K562 (cell line): Measurements from ENCODE around the gene FAM193A. TPM values are rescaled to one million over a fixed set of nuclear protein-coding genes. Genes with fewer than 3 reads are reported as not detected.

ENCODE experiments used
- ATAC-seq: fragments of 200-7000 bp; cut with Tn5 transposase; 3 replicates; pipeline ENCODE4 v1.9.1; 2020; ENCODE audit warnings: moderate library complexity
- BruUV-seq: library from RNA; stranded (reverse); fragments of 400-500 nt; replicated peaks from 2 replicates; lab custom pipeline; 2021; lab: Mats Ljungman, UMichigan
- CTCF ChIA-PET: fragments of 300-600 bp; formaldehyde crosslinking; extraction: SDS; loops from one replicate; lab custom pipeline; 2021; ENCODE audit warnings: low intra/inter-chr PET ratio; lab: Yijun Ruan, JAX
- POLR2A ChIA-PET: fragments of 300-600, 350-650 bp; sonication (Branson Sonifier 250); formaldehyde crosslinking; extraction: SDS; loops from one replicate; lab custom pipeline; 2021; ENCODE audit warnings: antibody characterized with exemption, inconsistent platforms; lab: Yijun Ruan, JAX
- DNase-seq, 4 experiments: peaks; one replicate each; pipeline versions ENCODE4 v3.0.0 to v3.0.0-alpha.2; 2011 to 2018; ENCODE audit warnings: low spot score in 3 of 4, mixed read lengths in 3 of 4; ENCODE audit errors: extremely low read depth in 1 of 4
- FAIRE-seq: peaks from 2 replicates; lab custom pipeline; 2011; peaks lifted over from hg19 to GRCh38; lab: Jason Lieb, UNC
- H2AFZ ChIP-seq: 2 replicates; pipeline ENCODE4 v1.6.0; 2011; ENCODE audit warnings: low read depth, low read length, control low read depth, inconsistent platforms
- H3K27ac ChIP-seq: fragments of 200-600 bp; 3 replicates; pipeline ENCODE4 v1.8.0; 2011; ENCODE audit warnings: low read depth, mild to moderate bottlenecking, control low read depth, inconsistent platforms, low read length, moderate library complexity, mixed read lengths; ENCODE audit errors: extremely low read depth
- H3K27me3 ChIP-seq, 2 experiments: fragments of 300-600 bp in 1 of 2; 2 replicates in 1 of 2; 3 replicates in 1 of 2; pipeline versions ENCODE4 v1.6.0 to v1.8.0; 2011; ENCODE audit warnings: inconsistent platforms in 2 of 2, low read length in 2 of 2, mild to moderate bottlenecking in 1 of 2, mixed read lengths in 1 of 2, moderate library complexity in 1 of 2; ENCODE audit not compliant: control insufficient read depth in 2 of 2, insufficient read depth in 2 of 2
- H3K36me3 ChIP-seq: fragments of 300-600 bp; 3 replicates; pipeline ENCODE4 v1.8.0; 2011; ENCODE audit warnings: mild to moderate bottlenecking, low read length, inconsistent platforms; ENCODE audit not compliant: control insufficient read depth, insufficient read depth
- H3K4me1 ChIP-seq, 2 experiments: fragments of 200-600 bp in 1 of 2; replicated peaks in 1 of 2; 2 replicates in 1 of 2; 3 replicates in 1 of 2; pipeline versions ENCODE4 v1.5.1 to v1.8.0; 2011; ENCODE audit warnings: inconsistent platforms in 2 of 2, low read length in 2 of 2, mild to moderate bottlenecking in 1 of 2, mixed read lengths in 1 of 2, moderate library complexity in 1 of 2; ENCODE audit not compliant: control insufficient read depth in 2 of 2, insufficient read depth in 2 of 2
- H3K4me2 ChIP-seq: 2 replicates; pipeline ENCODE4 v1.6.1; 2011; ENCODE audit warnings: low read length, control low read depth, inconsistent platforms, mixed read lengths; ENCODE audit not compliant: insufficient read depth
- H3K4me3 ChIP-seq: fragments of 200-600 bp; sonication (generic), shearing (Covaris generic); 2 replicates; pipeline ENCODE4 v1.5.1; 2016; ENCODE audit warnings: control low read depth, inconsistent platforms
- H3K79me2 ChIP-seq: fragments of 200-600 bp; 3 replicates; pipeline ENCODE4 v1.8.0; 2011; ENCODE audit warnings: low read length, inconsistent platforms; ENCODE audit not compliant: control insufficient read depth, insufficient read depth
- H3K9ac ChIP-seq, 2 experiments: 2 replicates each; pipeline versions ENCODE4 v1.6.0 to v1.6.1; 2011; ENCODE audit warnings: low read depth in 2 of 2, low read length in 2 of 2, control low read depth in 1 of 2, inconsistent platforms in 1 of 2, mild to moderate bottlenecking in 1 of 2, mixed read lengths in 1 of 2; ENCODE audit not compliant: insufficient read depth in 1 of 2
- H3K9me1 ChIP-seq: one replicate; pipeline ENCODE4 v1.6.0; 2011; ENCODE audit warnings: inconsistent platforms, mild to moderate bottlenecking, low read length, moderate library complexity; ENCODE audit not compliant: control insufficient read depth, insufficient read depth
- H3K9me3 ChIP-seq: replicated peaks from 2 replicates; pipeline ENCODE4 v1.5.1; 2011; ENCODE audit warnings: low read depth, low read length, inconsistent platforms; ENCODE audit not compliant: control insufficient read depth, insufficient read depth
- H4K20me1 ChIP-seq: replicated peaks from 2 replicates; pipeline ENCODE4 v1.6.1; 2011; ENCODE audit warnings: low read length, inconsistent platforms, mixed read lengths; ENCODE audit not compliant: control insufficient read depth, insufficient read depth
- ARHGAP35 ChIP-seq: fragments of 450-650 bp; IDR thresholded peaks from 2 replicates; pipeline ENCODE4 v1.6.1; 2018; ENCODE audit not compliant: partially characterized antibody
- CREB3 ChIP-seq: fragments of 450-650 bp; conservative IDR thresholded peaks from 2 replicates; pipeline ENCODE4 v1.6.1; 2016; ENCODE audit warnings: missing genetic modification characterization, low read depth, mild to moderate bottlenecking, missing compliant biosample characterization, moderate library complexity
- ESRRB ChIP-seq: fragments of 250-450 bp; sonication (Bioruptor Pico); IDR thresholded peaks from 2 replicates; pipeline ENCODE4 v1.5.0; 2020; ENCODE audit warnings: mild to moderate bottlenecking, moderate library complexity, borderline replicate concordance
- MEF2D ChIP-seq: conservative IDR thresholded peaks from 2 replicates; pipeline ENCODE4 v1.6.1; 2016; ENCODE audit warnings: low read depth, missing genetic modification characterization, missing compliant biosample characterization
- NFIC ChIP-seq: fragments of 450-650 bp; IDR thresholded peaks from 2 replicates; pipeline ENCODE4 v1.6.1; 2017; ENCODE audit warnings: mild to moderate bottlenecking, inconsistent platforms
- NR2C1 ChIP-seq, 2 experiments: fragments of 450-650 bp; IDR thresholded peaks; 2 replicates each; pipeline ENCODE4 v1.6.1; 2017; ENCODE audit warnings: mild to moderate bottlenecking in 2 of 2, antibody characterized with exemption in 1 of 2, inconsistent platforms in 1 of 2, missing compliant biosample characterization in 1 of 2, missing genetic modification characterization in 1 of 2
- SIN3A ChIP-seq, 2 experiments: fragments of 150-350 bp in 1 of 2; IDR thresholded peaks; 2 replicates each; pipeline ENCODE4 v1.6.1; 2011 to 2016; ENCODE audit warnings: borderline replicate concordance in 2 of 2, low read depth in 2 of 2, low read length in 2 of 2, mild to moderate bottlenecking in 2 of 2, moderate library complexity in 2 of 2; ENCODE audit not compliant: control insufficient read depth in 1 of 2
- SIRT6 ChIP-seq: IDR thresholded peaks from one replicate; pipeline ENCODE4 v1.6.1; 2012; ENCODE audit warnings: low read depth, mild to moderate bottlenecking, control low read depth, inconsistent platforms, low read length, moderate library complexity
- STAG1 ChIP-seq: sonication (generic); formaldehyde crosslinking; IDR thresholded peaks from 2 replicates; pipeline ENCODE4 v1.5.0; 2020; ENCODE audit warnings: missing genetic modification reagents, borderline replicate concordance
- STAT5A ChIP-seq: IDR thresholded peaks from 2 replicates; pipeline ENCODE4 v1.6.1; 2012; ENCODE audit warnings: low read length, inconsistent platforms, borderline replicate concordance
- TCF15 ChIP-seq: fragments of 250-450 bp; sonication (Bioruptor Pico); IDR thresholded peaks from 2 replicates; pipeline ENCODE4 v1.8.0; 2022; ENCODE audit warnings: moderate library complexity, mild to moderate bottlenecking, inconsistent platforms
- TOE1 ChIP-seq, 2 experiments: fragments of 450-650 bp in 1 of 2; sonication (generic) in 1 of 2; formaldehyde crosslinking in 1 of 2; IDR thresholded peaks; 2 replicates each; pipeline versions ENCODE4 v1.7.1 to v1.8.0; 2016 to 2022; ENCODE audit warnings: borderline replicate concordance in 2 of 2, mild to moderate bottlenecking in 2 of 2, antibody characterized with exemption in 1 of 2, inconsistent platforms in 1 of 2, low read depth in 1 of 2, missing genetic modification reagents in 1 of 2, moderate library complexity in 1 of 2
- ZNF507 ChIP-seq: conservative IDR thresholded peaks from 2 replicates; pipeline ENCODE4 v1.6.1; 2017; ENCODE audit warnings: missing genetic modification characterization, missing compliant biosample characterization
- ZNF830 ChIP-seq: fragments of 250-450 bp; sonication (Bioruptor Pico); IDR thresholded peaks from 2 replicates; pipeline ENCODE4 v1.5.0; 2021; ENCODE audit warnings: mild to moderate bottlenecking
- WGBS: fragments of 100-300 bp; shearing (Covaris generic); methylation state at CpG from one replicate; pipeline ENCODE4 v1.1.6; 2016; ENCODE audit warnings: low coverage, mixed read lengths; ENCODE audit not compliant: insufficient coverage; ENCODE audit errors: missing lambda C conversion rate; 5-methylcytosine and 5-hydroxymethylcytosine counted together
- in situ Hi-C: fragments of 300-500 bp; cut with MboI; formaldehyde crosslinking; loops from 4 replicates; pipeline ENCODE4 v1.15.0; 2018; ENCODE audit warnings: inconsistent platforms, mixed read lengths
- intact Hi-C: fragments of 100-400 bp; cut with micrococcal nuclease; formaldehyde crosslinking; loops from 2 replicates; pipeline ENCODE4 v1.14.2; 2022
- polyA plus RNA-seq, 8 experiments: library from polyadenylated mRNA; depleted of rRNA in 4 of 8; stranded (reverse) in 5 of 8; unstranded in 3 of 8; fragments of >200 nt; fragmentation: Nextera tagmentation in 2 of 8; fragmentation: Illumina TruSeq in 1 of 8; extraction: Ambion mirVana in 2 of 8; extraction: Trizol in 1 of 8; gene quantifications; 2 replicates each; pipeline versions ENCODE4 v1.2.1 to v1.2.3, GENCODE V29; 2011 to 2014; ENCODE audit warnings: inconsistent platforms in 1 of 8, missing spikeins in 1 of 8
- total RNA-seq, 7 experiments: library from RNA; depleted of rRNA in 6 of 7; stranded (reverse); fragments of >200 nt in 6 of 7; fragmentation: Illumina TruSeq in 2 of 7; extraction: Trizol in 2 of 7; gene quantifications; 2 replicates each; pipeline versions ENCODE4 v1.2.1 to v1.2.3, GENCODE V29; 2011 to 2021; ENCODE audit warnings: low replicate concordance in 1 of 7

The FAM193A gene
- total and polyA plus RNA-seq, 9 of the 15 experiments (the other 6 are each of a cell fraction or from before 2014, with no cell fraction given): 0.46 to 24.6 (median 9.6) TPM

GRCh38 chr4:2487632-2488031 lies 48.8 kb upstream of the FAM193A start:
- H3K9me3 ChIP-seq: no peaks in the 10 kb centered on the region
- TF ChIP-seq STAT5A: no peak
- TF ChIP-seq TCF15 (CRISPR knock-in tag): no peak
- no peak for TF ChIP-seq NR2C1 (IDR thresholded peaks at IDR 0.05)
- TF ChIP-seq NR2C1 (tag; IDR thresholded peaks at IDR 0.05): no peak
- TF ChIP-seq ESRRB: no peak
- TF ChIP-seq ZNF507: no peak
- TF ChIP-seq NFIC: no peak
- no peak for TF ChIP-seq CREB3 (tag)
- no peak for TF ChIP-seq MEF2D (tag)
- TF ChIP-seq ARHGAP35: no peak
- no peak for TF ChIP-seq ZNF830 (CRISPR knock-in tag)
- no peak for TF ChIP-seq SIRT6
- TF ChIP-seq STAG1 (CRISPR knock-in tag): no peak
- no peak for TF ChIP-seq SIN3A (IDR thresholded peaks at IDR 0.05; ENCODE audit: borderline replicate concordance in 2 of 2, control insufficient read depth in 1 of 2, low read depth in 2 of 2, low read length in 2 of 2)
- no peak for TF ChIP-seq TOE1 (IDR thresholded peaks at IDR 0.05; ENCODE audit: borderline replicate concordance)
- TF ChIP-seq TOE1 (CRISPR knock-in tag; IDR thresholded peaks at IDR 0.05; ENCODE audit: borderline replicate concordance, low read depth): no peak
- H3K4me1 ChIP-seq: peaks cover 4 to 5% of the 10 kb centered on the region in 2 experiments; a peak in 2 of 5 replicates
- ChIA-PET CTCF (no interaction called here), POLR2A (interaction anchor here (1.2 to 1.9 kb wide), 3 partner anchors 9 to 14 kb away, joined by 4 to 12 read pairs (median 6); no protein-coding TSS in a partner anchor)
- H2AFZ ChIP-seq: no peak overlapping the region
- no peak for DNase-seq
- BruUV-seq: no TSS peak
- in situ Hi-C loops: no loop called here
- H4K20me1 ChIP-seq: peaks cover 62% of the 10 kb centered on the region
- intact Hi-C loops: no loop called here
- ATAC-seq: no peak
- FAIRE-seq: no peak
- no peak overlapping the region for H3K4me2 ChIP-seq
- H3K27me3 ChIP-seq: no peaks in the 10 kb centered on the region
- H3K4me3 ChIP-seq: no peak overlapping the region
- peaks cover 94% of the 10 kb centered on the region for H3K79me2 ChIP-seq
- H3K36me3 ChIP-seq: peaks cover 73% of the 10 kb centered on the region
- no peak overlapping the region for H3K9ac ChIP-seq
- WGBS: 81% methylated on average over 4 of the region's 6 CpGs
- H3K27ac ChIP-seq: no peak overlapping the region
- H3K9me1 ChIP-seq: no peaks in the 10 kb centered on the region
